Fibroblast of peridontal ligament (primary cell): ENCODE measurements around the gene MEF2D.
A peak's percentile ranks its signal among the peaks of the same experiment; 100 is the strongest.

Experiments used
- DNase-seq: peaks from one replicate; pipeline ENCODE4 v3.0.0-alpha.2; 2010; ENCODE audit errors: extremely low read depth

The MEF2D gene

GRCh38 chr1:156443286-156443685, 57.3 kb downstream of the MEF2D start:
- no peak for DNase-seq

- DNase-seq = no peak
Observed at GRCh38 chr1:156440654-156441437, 59.7 kb downstream of the MEF2D start.

- DNase-seq = no peak
Observed at GRCh38 chr1:156439777-156440183, 60.8 kb downstream of the MEF2D start.

- no peak for DNase-seq
Observed at GRCh38 chr1:156439036-156439776, 61.4 kb downstream of the MEF2D start.

GRCh38 chr1:156438278-156438987, 62.1 kb downstream of the MEF2D start:
- DNase-seq = peak; percentile 10

- DNase-seq = no peak
Observed at GRCh38 chr1:156437037-156437867, 63.3 kb downstream of the MEF2D start.

GRCh38 chr1:156436141-156437036, 64.2 kb downstream of the MEF2D start:
- DNase-seq = no peak

- peak; percentile 14 for DNase-seq
Observed at GRCh38 chr1:156435545-156436140, 64.9 kb downstream of the MEF2D start.

- no peak for DNase-seq
Observed at GRCh38 chr1:156434989-156435544, 65.5 kb downstream of the MEF2D start.

GRCh38 chr1:156433602-156434001, 67.0 kb downstream of the MEF2D start:
- DNase-seq = no peak

- no peak for DNase-seq
Observed at GRCh38 chr1:156433032-156433431, 67.5 kb downstream of the MEF2D start.

GRCh38 chr1:156432669-156433018, 67.9 kb downstream of the MEF2D start:
- no peak for DNase-seq

- DNase-seq = no peak
Observed at GRCh38 chr1:156431769-156432668, 68.6 kb downstream of the MEF2D start.

GRCh38 chr1:156431366-156431765, 69.2 kb downstream of the MEF2D start:
- DNase-seq = no peak

GRCh38 chr1:156430866-156431265, 69.7 kb downstream of the MEF2D start:
- DNase-seq = no peak

GRCh38 chr1:156430303-156430702, 70.3 kb downstream of the MEF2D start:
- no peak for DNase-seq

- no peak for DNase-seq
Observed at GRCh38 chr1:156429313-156430060, 71.1 kb downstream of the MEF2D start.

GRCh38 chr1:156428746-156429288, 71.8 kb downstream of the MEF2D start:
- DNase-seq = no peak
